Measurements from ENCODE around the gene DPH2.

DNA sequence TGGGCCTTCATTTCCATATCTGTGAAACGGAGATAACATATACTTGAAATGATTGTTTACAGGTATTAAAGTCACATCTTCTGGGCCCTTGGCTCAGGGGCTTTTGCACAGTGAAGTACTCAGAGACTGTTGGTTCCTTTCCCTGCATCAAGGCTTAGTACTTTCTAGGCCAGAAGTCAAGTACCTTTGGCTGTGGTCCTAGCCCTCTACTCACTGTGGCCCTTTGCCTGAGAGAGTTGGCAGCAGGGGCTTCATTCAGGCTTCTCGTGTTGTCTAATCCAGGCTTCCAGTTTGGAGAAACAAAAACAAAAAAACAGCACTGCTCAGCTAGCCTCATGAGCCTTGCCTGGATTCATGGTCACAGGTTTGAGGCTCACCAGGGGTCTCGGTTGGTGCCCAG lies 8.1 kb upstream of the DPH2 start:
- TF ChIP-seq, protein P1, sequence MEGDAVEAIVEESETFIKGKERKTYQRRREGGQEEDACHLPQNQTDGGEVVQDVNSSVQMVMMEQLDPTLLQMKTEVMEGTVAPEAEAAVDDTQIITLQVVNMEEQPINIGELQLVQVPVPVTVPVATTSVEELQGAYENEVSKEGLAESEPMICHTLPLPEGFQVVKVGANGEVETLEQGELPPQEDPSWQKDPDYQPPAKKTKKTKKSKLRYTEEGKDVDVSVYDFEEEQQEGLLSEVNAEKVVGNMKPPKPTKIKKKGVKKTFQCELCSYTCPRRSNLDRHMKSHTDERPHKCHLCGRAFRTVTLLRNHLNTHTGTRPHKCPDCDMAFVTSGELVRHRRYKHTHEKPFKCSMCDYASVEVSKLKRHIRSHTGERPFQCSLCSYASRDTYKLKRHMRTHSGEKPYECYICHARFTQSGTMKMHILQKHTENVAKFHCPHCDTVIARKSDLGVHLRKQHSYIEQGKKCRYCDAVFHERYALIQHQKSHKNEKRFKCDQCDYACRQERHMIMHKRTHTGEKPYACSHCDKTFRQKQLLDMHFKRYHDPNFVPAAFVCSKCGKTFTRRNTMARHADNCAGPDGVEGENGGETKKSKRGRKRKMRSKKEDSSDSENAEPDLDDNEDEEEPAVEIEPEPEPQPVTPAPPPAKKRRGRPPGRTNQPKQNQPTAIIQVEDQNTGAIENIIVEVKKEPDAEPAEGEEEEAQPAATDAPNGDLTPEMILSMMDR (conservative IDR thresholded peaks at IDR 0.05): no peak
- no peak for TF ChIP-seq ZFX (IDR thresholded peaks at IDR 0.05)
